ACC112 (cell line): ENCODE data around the gene CYS1.

ENCODE experiments used
- H2AFZ ChIP-seq: fragments of 200-600 bp; sonication (generic); one replicate; pipeline ENCODE4 v1.6.0; 2017; ENCODE audit warnings: antibody characterized with exemption, low read length; ENCODE audit not compliant: unreplicated experiment
- H3K27ac ChIP-seq: fragments of 200-600 bp; sonication (generic); 2 replicates; pipeline ENCODE4 v1.5.1; 2014; ENCODE audit warnings: low read depth, mild to moderate bottlenecking, antibody characterized with exemption, low read length, moderate library complexity
- H3K27me3 ChIP-seq: fragments of 200-600 bp; sonication (generic); 2 replicates; pipeline ENCODE4 v1.6.1; 2014; ENCODE audit warnings: mild to moderate bottlenecking, antibody characterized with exemption, low read length, moderate library complexity, mixed read lengths; ENCODE audit not compliant: insufficient read depth
- H3K36me3 ChIP-seq: fragments of 200-600 bp; sonication (generic); 2 replicates; pipeline ENCODE4 v1.6.1; 2016; ENCODE audit warnings: mild to moderate bottlenecking, antibody characterized with exemption, low read length, moderate library complexity, mixed read lengths; ENCODE audit not compliant: insufficient read depth
- H3K4me1 ChIP-seq: fragments of 200-600 bp; sonication (generic); one replicate; pipeline ENCODE4 v1.6.1; 2016; ENCODE audit warnings: low read length, mixed read lengths; ENCODE audit not compliant: insufficient read depth, unreplicated experiment, control insufficient read depth
- H3K4me3 ChIP-seq: fragments of 200-600 bp; sonication (generic); 2 replicates; pipeline ENCODE4 v1.5.1; 2014; ENCODE audit warnings: mild to moderate bottlenecking, low read depth, low read length
- H3K79me2 ChIP-seq: fragments of 200-600 bp; sonication (generic); one replicate; pipeline ENCODE4 v1.6.0; 2016; ENCODE audit warnings: low read length; ENCODE audit not compliant: control insufficient read depth, unreplicated experiment, insufficient read depth

CYS1 gene

GRCh38 chr2:10083046-10083445 lies 2.8 kb upstream of the CYS1 start:
- no peak overlapping the region for H3K4me3 ChIP-seq
- H3K27me3 ChIP-seq: peaks cover 60% of the 10 kb centered on the region
- H3K36me3 ChIP-seq: no peaks in the 10 kb centered on the region
- no peak overlapping the region for H2AFZ ChIP-seq
- no peak overlapping the region for H3K27ac ChIP-seq
- no peaks in the 10 kb centered on the region for H3K79me2 ChIP-seq
- H3K4me1 ChIP-seq: no peaks in the 10 kb centered on the region

GRCh38 chr2:10080536-10081304 lies 509 bp upstream of the CYS1 start:
- H3K79me2 ChIP-seq: no peaks in the 10 kb centered on the region
- peak overlapping the region; percentile 78; the same call in 1 of the 2 replicates for H3K4me3 ChIP-seq
- H3K36me3 ChIP-seq: no peaks in the 10 kb centered on the region
- no peak overlapping the region for H3K27ac ChIP-seq
- no peaks in the 10 kb centered on the region for H3K4me1 ChIP-seq
- H3K27me3 ChIP-seq: peaks cover 75% of the 10 kb centered on the region
- H2AFZ ChIP-seq: peak overlapping the region; percentile 50

- H3K4me3 ChIP-seq: peak overlapping the region; percentile 78
- H3K27ac ChIP-seq: no peak overlapping the region
- H3K27me3 ChIP-seq: peaks cover 72% of the 10 kb centered on the region
- no peaks in the 10 kb centered on the region for H3K4me1 ChIP-seq
- no peaks in the 10 kb centered on the region for H3K36me3 ChIP-seq
- H3K79me2 ChIP-seq: no peaks in the 10 kb centered on the region
- H2AFZ ChIP-seq: peak overlapping the region; percentile 91
Measured at GRCh38 chr2:10079266-10079869, 843 bp downstream of the CYS1 start.

DNA sequence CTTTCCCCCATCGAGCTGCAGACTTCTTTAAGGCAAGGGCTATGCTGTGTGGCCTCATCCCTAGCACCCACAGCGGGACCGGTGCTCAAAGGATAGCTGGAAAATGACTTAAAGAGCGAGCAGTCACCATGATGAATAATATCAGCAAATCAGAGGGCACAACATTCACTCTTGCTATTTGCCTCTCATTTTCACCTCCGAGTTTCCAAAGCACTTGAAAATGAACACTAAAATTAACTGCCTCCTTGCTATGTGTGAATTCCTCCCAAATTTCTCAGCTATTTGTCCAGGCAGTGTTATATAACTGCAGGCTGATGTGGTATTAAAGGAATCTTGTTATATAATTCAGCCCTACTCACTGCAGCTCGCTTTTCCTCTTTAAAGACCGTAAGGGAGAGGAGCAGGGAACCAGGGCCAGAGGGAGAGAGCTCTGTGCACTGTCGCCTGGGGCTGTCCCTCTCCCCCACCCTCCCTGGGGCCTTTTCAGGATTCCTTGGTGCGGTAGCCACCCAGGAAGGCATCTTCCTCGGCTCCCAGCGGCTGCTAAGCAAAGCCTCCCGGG lies 1.4 kb downstream of the CYS1 start:
- no peaks in the 10 kb centered on the region for H3K79me2 ChIP-seq
- H3K27ac ChIP-seq: no peak overlapping the region
- no peaks in the 10 kb centered on the region for H3K36me3 ChIP-seq
- peak overlapping the region; percentile 91 for H2AFZ ChIP-seq
- H3K27me3 ChIP-seq: peaks cover 71% of the 10 kb centered on the region
- H3K4me1 ChIP-seq: no peaks in the 10 kb centered on the region
- peak overlapping the region; percentile 78 for H3K4me3 ChIP-seq

DNA sequence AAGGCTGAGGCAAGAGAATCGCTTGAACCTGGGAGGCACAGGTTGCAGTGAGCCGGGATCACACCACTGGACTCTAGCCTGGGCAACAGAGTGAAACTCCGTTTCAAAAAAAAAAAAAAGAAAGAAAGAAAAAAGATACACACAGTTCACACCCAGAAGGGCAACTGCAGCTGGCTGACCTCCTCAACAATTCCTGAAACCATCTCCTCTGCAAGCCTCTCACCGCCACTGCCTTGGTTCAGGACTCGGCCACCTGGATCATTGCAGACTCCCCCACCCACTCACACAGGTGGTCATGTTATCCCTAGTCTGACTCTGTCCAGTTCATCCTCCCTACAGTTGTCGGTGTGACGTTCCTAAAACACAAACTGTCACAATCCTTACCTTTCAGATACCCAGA lies 2.2 kb downstream of the CYS1 start:
- H3K4me3 ChIP-seq: no peak overlapping the region
- H3K27me3 ChIP-seq: peaks cover 71% of the 10 kb centered on the region
- no peak overlapping the region for H3K27ac ChIP-seq
- H3K4me1 ChIP-seq: no peaks in the 10 kb centered on the region
- no peak overlapping the region for H2AFZ ChIP-seq
- H3K79me2 ChIP-seq: no peaks in the 10 kb centered on the region
- H3K36me3 ChIP-seq: no peaks in the 10 kb centered on the region

DNA sequence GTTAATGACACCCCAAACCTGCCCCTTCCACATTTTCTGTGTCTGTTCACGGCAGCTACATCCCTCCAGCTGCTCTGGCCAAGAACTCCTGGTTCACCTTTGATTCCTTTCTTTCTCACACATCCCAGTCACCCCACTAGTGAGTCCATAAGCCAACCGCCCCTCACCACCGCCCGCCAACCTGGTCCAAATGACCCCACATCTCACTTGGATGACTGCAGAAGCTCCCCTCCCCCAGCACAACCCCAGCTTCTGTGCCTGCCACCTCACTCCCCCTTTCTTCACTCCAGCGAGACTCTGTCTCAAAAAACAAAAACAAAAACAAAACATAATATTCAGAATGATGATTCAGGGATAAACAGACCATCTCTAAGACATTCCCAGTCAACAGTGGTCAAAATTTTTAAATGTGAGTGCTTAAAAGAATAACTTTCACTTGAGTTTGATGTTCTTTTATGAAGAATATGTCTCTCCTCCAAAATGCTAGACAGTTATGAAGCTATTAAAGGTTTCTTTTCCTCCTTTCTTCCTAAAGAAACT lies 3.2 kb downstream of the CYS1 start:
- no peak overlapping the region for H3K27ac ChIP-seq
- H3K4me3 ChIP-seq: no peak overlapping the region
- H3K36me3 ChIP-seq: no peaks in the 10 kb centered on the region
- H2AFZ ChIP-seq: no peak overlapping the region
- H3K4me1 ChIP-seq: no peaks in the 10 kb centered on the region
- H3K79me2 ChIP-seq: no peaks in the 10 kb centered on the region
- peaks cover 62% of the 10 kb centered on the region for H3K27me3 ChIP-seq

DNA sequence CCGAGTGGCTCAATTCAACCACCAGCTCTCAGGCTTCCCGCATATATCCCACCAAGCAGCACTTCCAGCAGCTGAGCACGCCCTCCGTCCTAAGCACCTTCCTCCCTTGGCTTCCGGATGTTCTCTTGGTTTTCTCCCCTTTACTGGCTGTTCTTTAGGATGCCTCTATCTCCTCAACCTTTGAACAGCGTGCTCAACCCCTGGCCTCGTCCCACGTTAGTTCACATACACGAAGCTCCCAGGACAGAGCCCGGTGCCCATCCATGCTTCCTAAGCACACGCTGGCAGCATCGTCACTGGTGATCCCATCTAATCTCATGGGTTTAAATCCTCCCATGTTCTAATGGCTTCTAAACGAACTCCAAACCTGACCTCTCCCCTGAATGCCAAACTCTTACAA lies 3.7 kb downstream of the CYS1 start:
- Histone ChIP-seq H2AFZ (no peak overlapping the region), H3K27me3 (peaks cover 59% of the 10 kb centered on the region), H3K36me3 (no peaks in the 10 kb centered on the region), H3K4me3 (no peak overlapping the region), H3K27ac (no peak overlapping the region), H3K79me2 (no peaks in the 10 kb centered on the region), H3K4me1 (no peaks in the 10 kb centered on the region)

- Histone ChIP-seq H3K4me1 (no peaks in the 10 kb centered on the region), H3K36me3 (no peaks in the 10 kb centered on the region), H2AFZ (no peak overlapping the region), H3K27me3 (peaks cover 52% of the 10 kb centered on the region), H3K79me2 (no peaks in the 10 kb centered on the region), H3K4me3 (no peak overlapping the region), H3K27ac (no peak overlapping the region)
Measured at GRCh38 chr2:10075571-10076209, 4.5 kb downstream of the CYS1 start.

DNA sequence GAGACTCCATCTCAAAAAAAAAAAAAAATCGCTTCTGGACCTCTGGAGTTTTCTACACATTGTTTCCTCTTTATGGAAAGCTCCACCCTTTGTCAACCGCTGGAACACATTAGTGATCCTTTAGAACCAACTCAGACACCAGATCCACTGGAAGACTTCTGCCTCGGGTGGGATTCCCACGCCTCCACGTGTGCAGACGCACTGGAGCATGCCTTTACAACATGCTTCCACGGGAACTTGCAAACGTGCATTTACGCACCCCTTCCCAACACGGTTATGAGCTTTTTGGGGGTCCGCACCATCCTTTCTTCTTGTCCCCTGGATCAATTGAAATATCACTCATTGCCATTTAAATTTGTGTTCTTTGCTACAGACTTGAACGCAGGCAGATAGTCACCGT lies 5.1 kb downstream of the CYS1 start:
- H3K27me3 ChIP-seq: peaks cover 47% of the 10 kb centered on the region
- no peak overlapping the region for H2AFZ ChIP-seq
- H3K4me1 ChIP-seq: no peaks in the 10 kb centered on the region
- H3K79me2 ChIP-seq: no peaks in the 10 kb centered on the region
- H3K27ac ChIP-seq: no peak overlapping the region
- H3K4me3 ChIP-seq: no peak overlapping the region
- no peaks in the 10 kb centered on the region for H3K36me3 ChIP-seq

- Histone ChIP-seq H3K27me3 (peaks cover 47% of the 10 kb centered on the region), H3K79me2 (no peaks in the 10 kb centered on the region), H3K36me3 (no peaks in the 10 kb centered on the region), H3K4me3 (no peak overlapping the region), H3K4me1 (no peaks in the 10 kb centered on the region), H2AFZ (no peak overlapping the region), H3K27ac (no peak overlapping the region)
Measured at GRCh38 chr2:10073706-10074105, 6.5 kb downstream of the CYS1 start.
